Heart right ventricle (tissue), 16 donors: ENCODE results near the gene PHF8. TPM values are rescaled to one million over a fixed set of nuclear protein-coding genes. Genes with fewer than 3 reads are reported as not detected.

ENCODE experiments used
- ATAC-seq, 8 donors: fragments of 200-7000 bp; cut with Tn5 transposase; one replicate each; pipeline ENCODE4 v1.9.1; 2020; ENCODE audit warnings: mild to moderate bottlenecking in 8 of 8, moderate library complexity in 8 of 8, moderate number of reproducible peaks in 1 of 8
- DNase-seq, 2 donors: peaks; one replicate each; pipeline ENCODE4 v3.0.0-alpha.2; 2020
- H3K27ac ChIP-seq, 10 donors: fragments of 200-600 bp; sonication (generic) in 2 of 10; one replicate each; pipeline versions ENCODE4 v1.5.0 to v1.8.0; 2020 to 2022; ENCODE audit warnings: mild to moderate bottlenecking in 3 of 10
- H3K27me3 ChIP-seq, 7 donors: fragments of 200-600 bp; one replicate each; pipeline ENCODE4 v1.8.0; 2021 to 2022; ENCODE audit warnings: mild to moderate bottlenecking in 2 of 7
- H3K36me3 ChIP-seq, 9 donors: fragments of 200-600 bp; sonication (generic) in 1 of 9; one replicate each; pipeline versions ENCODE4 v1.5.0 to v1.8.0; 2020 to 2022; ENCODE audit warnings: mild to moderate bottlenecking in 2 of 9
- H3K4me1 ChIP-seq, 9 donors: fragments of 200-600 bp; sonication (generic) in 1 of 9; one replicate each; pipeline versions ENCODE4 v1.5.0 to v1.8.0; 2020 to 2022; ENCODE audit warnings: mild to moderate bottlenecking in 4 of 9
- H3K4me3 ChIP-seq, 10 donors: fragments of 200-600 bp; sonication (generic) in 2 of 10; one replicate each; pipeline versions ENCODE4 v1.5.0 to v1.8.0; 2020 to 2022; ENCODE audit warnings: mild to moderate bottlenecking in 7 of 10, moderate library complexity in 2 of 10
- H3K9me3 ChIP-seq, 11 donors: fragments of 200-600 bp in 10 of 11; sonication (generic) in 2 of 11; one replicate each; pipeline versions ENCODE4 v1.5.0 to v1.8.0; 2013 to 2022; ENCODE audit warnings: mild to moderate bottlenecking in 2 of 11, control low read depth in 1 of 11, moderate library complexity in 1 of 11
- CTCF ChIP-seq, 9 donors: fragments of 200-600 bp; sonication (generic) in 2 of 9; IDR thresholded peaks; one replicate each; pipeline versions ENCODE4 v1.5.0 to v1.8.0; 2021 to 2022; ENCODE audit warnings: antibody characterized with exemption in 9 of 9, mild to moderate bottlenecking in 5 of 9, moderate library complexity in 1 of 9
- WGBS, 2 donors: extraction: QIAGEN DNeasy Blood & Tissue Kit; methylation state at CpG; one replicate each; pipeline ENCODE4 v1.1.7; 2013; ENCODE audit warnings: inconsistent platforms in 1 of 2; 5-methylcytosine and 5-hydroxymethylcytosine counted together
- intact Hi-C, 10 donors: fragments of 100-400 bp; cut with DNase I; formaldehyde crosslinking; loops; one replicate each; pipeline versions ENCODE4 v1.11.1 to v1.14.2; 2022
- polyA plus RNA-seq, 2 donors: library from polyadenylated mRNA; stranded (reverse); fragments of 200-250 nt; gene quantifications; one replicate each; pipeline ENCODE4 v1.2.3, GENCODE V29; 2013
- total RNA-seq, 10 donors: library from RNA; stranded (reverse); fragmentation: NEBNext Ultra II Directional in 3 of 10; extraction: Animal tissue kit (Norgen Biotek cat#: 25700) in 3 of 10; gene quantifications; one replicate each; pipeline versions ENCODE4 v1.2.1 to v1.2.4, GENCODE V29; 2021 to 2023
- donor health status: Arrhythmogenic right ventricular cardiomyopathy.
- donor health status: ischemic (EF 13 %, LVEDD 7.1; RV severe dilation, severe dysfunction).
- donor health status: healthy with polysubstance abuse.
- donor health status: DM: no; HTN: yes; CAD: no.
- donor health status: DM: no; HTN: no; CAD: no.
- donor health status: ischemic (EF 25% LVEDD 6.9; RV normal size, moderate dysfunction).
- donor health status: ischemic (EF 25% LVEDD 5.7; RV mildly dilated, moderate dysfunction).
- donor health status: healthy.
- donor health status: DM: yes; HTN: yes; CAD: no.
- donor health status: Ischemic cardiomyopathy.
- donor health status: ischemic (EF 35%, LVEDD 5.7; RV mildly dilated, moderate dysfunction).
- donor health status: nonischemic (EF 11% LVEDD 7.7; RV severe dilation, severe dysfunction).
- donor health status: DM: yes; HTN: yes; CAD: no.
- donor health status: PGD.
- donor health status: ischemic (EF 29% LVEDD 5.4; RV normal size, mild dysfunction).
- donor health status: nonischemic (EF 23%, LVEDD 6.1; RV moderate dilation, normal function).

The PHF8 gene
- total and polyA plus RNA-seq, 12 donors: 4.0 to 12.9 (median 10.7) TPM

- DNase-seq (no peak), ATAC-seq (peak in 5 of 8 donors; percentile 1 to 15 (median 15))
- peaks cover 0 to 27% (median 5%) of the 10 kb centered on the region in 9 donors for H3K36me3 ChIP-seq
- H3K4me3 ChIP-seq: peak overlapping the region; percentile 47 to 88 (median 76)
- 6 to 9% methylated on average over 9 to 10 of the region's 10 CpGs for WGBS, 2 donors
- no peaks in the 10 kb centered on the region for H3K9me3 ChIP-seq
- H3K27me3 ChIP-seq: no peaks in the 10 kb centered on the region
- intact Hi-C loops: loop anchor here in 6 of 10 donors (2.0 to 10.0 kb wide), 7 partner anchors 130 to 760 kb away; partner anchors contain the start of genes FAM120C (in 3 of the 6), GNL3L (in 1 of the 6), HUWE1 (in 1 of the 6) and MAGED2 (in 1 of the 6)
- no peak for TF ChIP-seq CTCF (IDR thresholded peaks at IDR 0.05)
- H3K27ac ChIP-seq: peak overlapping the region; percentile 85 to 98 (median 96)
- peaks cover 0 to 8% (median 0%) of the 10 kb centered on the region in 9 donors for H3K4me1 ChIP-seq
Measured at GRCh38 chrX:54044877-54045338, 635 bp upstream of the PHF8 start.

GRCh38 chrX:54043541-54044125 is 640 bp downstream of the PHF8 start:
- H3K27ac ChIP-seq: peak overlapping the region; percentile 85 to 98 (median 96)
- peaks cover 0 to 39% (median 5%) of the 10 kb centered on the region in 9 donors for H3K36me3 ChIP-seq
- DNase-seq (peak; percentile 3 to 52), ATAC-seq (peak; percentile 49 to 73 (median 64))
- peak overlapping the region; percentile 47 to 88 (median 76) for H3K4me3 ChIP-seq
- no peaks in the 10 kb centered on the region for H3K9me3 ChIP-seq
- peaks cover 0 to 8% (median 0%) of the 10 kb centered on the region in 9 donors for H3K4me1 ChIP-seq
- 0% methylated on average over 25 to 40 of the region's 43 CpGs for WGBS, 2 donors
- H3K27me3 ChIP-seq: no peaks in the 10 kb centered on the region
- no peak for TF ChIP-seq CTCF (IDR thresholded peaks at IDR 0.05)
- intact Hi-C loops: loop anchor here in 6 of 10 donors (2.0 to 10.0 kb wide), 7 partner anchors 131 to 761 kb away; partner anchors contain the start of genes FAM120C (in 3 of the 6), GNL3L (in 1 of the 6), HUWE1 (in 1 of the 6) and MAGED2 (in 1 of the 6)

GRCh38 chrX:54043056-54043455 is 1.2 kb downstream of the PHF8 start:
- H3K27ac ChIP-seq: peak overlapping the region in 9 of 10 donors; percentile 90 to 98 (median 97)
- H3K36me3 ChIP-seq: peaks cover 0 to 45% (median 5%) of the 10 kb centered on the region in 9 donors
- no peaks in the 10 kb centered on the region for H3K27me3 ChIP-seq
- H3K9me3 ChIP-seq: no peaks in the 10 kb centered on the region
- ATAC-seq (no peak), DNase-seq (no peak)
- H3K4me1 ChIP-seq: peaks cover 0 to 8% (median 0%) of the 10 kb centered on the region in 9 donors
- H3K4me3 ChIP-seq: peak overlapping the region; percentile 47 to 88 (median 76)
- WGBS, 2 donors: 0% methylated on average over 11 of the region's 11 CpGs
- no peak for TF ChIP-seq CTCF (IDR thresholded peaks at IDR 0.05)
- intact Hi-C loops: loop anchor here in 6 of 10 donors (5.0 to 10.0 kb wide), 6 partner anchors 132 to 762 kb away; partner anchors contain the start of genes FAM120C (in 2 of the 6), GNL3L (in 1 of the 6), HUWE1 (in 1 of the 6) and MAGED2 (in 1 of the 6)

- Histone ChIP-seq H3K27ac (peak overlapping the region in 6 of 10 donors; percentile 25 to 98 (median 96)), H3K36me3 (peaks cover 0 to 49% (median 5%) of the 10 kb centered on the region in 9 donors), H3K4me3 (peak overlapping the region; percentile 10 to 88 (median 76)), H3K27me3 (no peaks in the 10 kb centered on the region), H3K4me1 (peaks cover 0 to 8% (median 0%) of the 10 kb centered on the region in 9 donors), H3K9me3 (no peaks in the 10 kb centered on the region)
- peak in 5 of 8 donors; percentile 14 to 31 (median 27) for ATAC-seq
- DNase-seq: peak; percentile 19 to 28
- peak in 4 of 9 donors; percentile 14 to 45 (median 40) for TF ChIP-seq CTCF (IDR thresholded peaks at IDR 0.05)
- intact Hi-C loops: loop anchor here in 6 of 10 donors (5.0 to 10.0 kb wide), 6 partner anchors 132 to 762 kb away; partner anchors contain the start of genes FAM120C (in 2 of the 6), GNL3L (in 1 of the 6), HUWE1 (in 1 of the 6) and MAGED2 (in 1 of the 6)
- 1 to 6% methylated on average over 17 to 25 of the region's 26 CpGs for WGBS, 2 donors
Measured at GRCh38 chrX:54042609-54043021, 1.7 kb downstream of the PHF8 start.
